Lung (tissue), 12 donors: ENCODE results near the gene CEP76. TPM values are rescaled to one million over a fixed set of nuclear protein-coding genes. Genes with fewer than 3 reads are reported as not detected.
A peak's percentile ranks its signal among the peaks of the same experiment; 100 is the strongest.

Experiments
- ATAC-seq: fragments of 200-7000 bp; cut with Tn5 transposase; one replicate; pipeline ENCODE4 v1.9.1; 2020; ENCODE audit warnings: moderate number of reproducible peaks; ENCODE audit not compliant: insufficient read depth, low FRiP score
- DNase-seq, 3 donors: peaks; one replicate each; pipeline ENCODE4 v3.0.0-alpha.2; 2013 to 2017
- H3K27ac ChIP-seq, 2 donors: one replicate each; pipeline ENCODE4 v1.5.1; 2013; ENCODE audit warnings: mild to moderate bottlenecking in 2 of 2, moderate library complexity in 2 of 2, control low read depth in 1 of 2, inconsistent platforms in 1 of 2, low read depth in 1 of 2, low read length in 1 of 2
- H3K27me3 ChIP-seq, 3 donors: one replicate each; pipeline ENCODE4 v1.5.1; 2013; ENCODE audit warnings: low read length in 2 of 3; ENCODE audit not compliant: control insufficient read depth in 3 of 3, insufficient read depth in 3 of 3
- H3K36me3 ChIP-seq, 4 donors: one replicate each; pipeline ENCODE4 v1.5.1; 2013; ENCODE audit warnings: low read length in 4 of 4, mild to moderate bottlenecking in 1 of 4, moderate library complexity in 1 of 4; ENCODE audit not compliant: control insufficient read depth in 4 of 4, insufficient read depth in 4 of 4
- H3K4me1 ChIP-seq, 5 donors: one replicate each; pipeline ENCODE4 v1.5.1; 2013; ENCODE audit warnings: low read length in 5 of 5, mild to moderate bottlenecking in 2 of 5, moderate library complexity in 1 of 5; ENCODE audit not compliant: control insufficient read depth in 5 of 5, insufficient read depth in 5 of 5
- H3K4me3 ChIP-seq: one replicate; pipeline ENCODE4 v1.5.1; 2013; ENCODE audit warnings: mild to moderate bottlenecking, control low read depth, moderate library complexity
- H3K9ac ChIP-seq, 2 donors: one replicate each; pipeline ENCODE4 v1.5.1; 2013; ENCODE audit warnings: low read length in 2 of 2, control low read depth in 1 of 2; ENCODE audit not compliant: insufficient read depth in 1 of 2
- H3K9me3 ChIP-seq, 4 donors: one replicate each; pipeline ENCODE4 v1.5.1; 2013; ENCODE audit warnings: low read length in 3 of 4, mild to moderate bottlenecking in 1 of 4, moderate library complexity in 1 of 4; ENCODE audit not compliant: control insufficient read depth in 4 of 4, insufficient read depth in 3 of 4
- CTCF ChIP-seq: IDR thresholded peaks from 2 replicates; pipeline ENCODE4 v1.5.1; 2012; ENCODE audit warnings: mild to moderate bottlenecking; ENCODE audit errors: control extremely low read depth, extremely low read depth
- WGBS, 2 donors: extraction: QIAGEN DNeasy Blood & Tissue Kit; methylation state at CpG; one replicate each; pipeline ENCODE4 v1.1.7; 2013; 5-methylcytosine and 5-hydroxymethylcytosine counted together
- polyA plus RNA-seq, 2 donors: library from polyadenylated mRNA; stranded (reverse); fragments of 200-250 nt; gene quantifications; one replicate each; pipeline ENCODE4 v1.2.1, GENCODE V29; 2013
- total RNA-seq, 2 donors: library from RNA; depleted of rRNA in 1 of 2; stranded (reverse); fragments of >200 nt in 1 of 2; gene quantifications; one replicate each; pipeline ENCODE4 v1.2.1, GENCODE V29; 2014 to 2021
- donor health status: control.
- donor health status: control.
- donor health status: Bipolar disorder and iron deficiency.
- donor health status: healthy.
- donor health status: DM: yes; HTN: yes; CAD: no.

The CEP76 gene
- total and polyA plus RNA-seq, 4 donors, result 3.0 to 10.4 (median 3.9) TPM

GRCh38 chr18:12640881-12641200, 61.7 kb downstream of the CEP76 start:
- Histone ChIP-seq H3K4me3 (no peak overlapping the region), H3K9ac (no peak overlapping the region), H3K27me3 (no peaks in the 10 kb centered on the region), H3K36me3 (peaks cover 0 to 2% (median 0%) of the 10 kb centered on the region in 4 donors), H3K9me3 (no peaks in the 10 kb centered on the region), H3K4me1 (peaks cover 0 to 8% (median 4%) of the 10 kb centered on the region in 5 donors), H3K27ac (peak overlapping the region in 1 of 2 donors; percentile 72)
- WGBS, 2 donors, result 91 to 95% methylated on average over 6 of the region's 6 CpGs
- ATAC-seq (no peak), DNase-seq (no peak)
- TF ChIP-seq CTCF, result no peak

- TF ChIP-seq CTCF, result no peak
- Histone ChIP-seq H3K36me3 (peaks cover 0 to 2% (median 0%) of the 10 kb centered on the region in 4 donors), H3K4me1 (peaks cover 0 to 8% (median 4%) of the 10 kb centered on the region in 5 donors), H3K4me3 (no peak overlapping the region), H3K9ac (no peak overlapping the region), H3K9me3 (no peaks in the 10 kb centered on the region), H3K27me3 (no peaks in the 10 kb centered on the region), H3K27ac (peak overlapping the region in 1 of 2 donors; percentile 72)
- peak in 1 of 3 donors; percentile 53 for DNase-seq
- no peak for ATAC-seq
- WGBS, 2 donors, result 61 to 86% methylated on average over 5 of the region's 5 CpGs
Measured at GRCh38 chr18:12639990-12640880, 62.3 kb downstream of the CEP76 start.

- no peak for TF ChIP-seq CTCF
- H3K4me1 ChIP-seq, result peaks cover 0 to 8% (median 4%) of the 10 kb centered on the region in 5 donors
- H3K4me3 ChIP-seq, result no peak overlapping the region
- no peaks in the 10 kb centered on the region for H3K9me3 ChIP-seq
- no peak for ATAC-seq
- H3K36me3 ChIP-seq, result peaks cover 0 to 2% (median 0%) of the 10 kb centered on the region in 4 donors
- no peak for DNase-seq
- no peak overlapping the region for H3K9ac ChIP-seq
- H3K27me3 ChIP-seq, result no peaks in the 10 kb centered on the region
- 64 to 80% methylated on average over 3 of the region's 3 CpGs for WGBS, 2 donors
- H3K27ac ChIP-seq, result no peak overlapping the region
Measured at GRCh38 chr18:12638644-12639124, 63.8 kb downstream of the CEP76 start.
